ENCODE data around the gene FMN1.

GRCh38 chr15:33171202-33171601, 23.3 kb downstream of the FMN1 start:
- TF ChIP-seq CTCF (IDR thresholded peaks at IDR 0.05): no peak
- no peak for TF ChIP-seq POLR2A (IDR thresholded peaks at IDR 0.05)
